ENCODE data around the gene SMTNL1.

The SMTNL1 gene

GRCh38 chr11:57514538-57515331 is 22.7 kb upstream of the SMTNL1 start:
- no peak for TF ChIP-seq CTCF (IDR thresholded peaks at IDR 0.05; ENCODE audit: extremely low read depth, insufficient read depth, missing control alignments)
- peak; percentile 72 for DNase-seq (ENCODE audit: low spot score)
- in situ Hi-C loops (cut with MboI; ENCODE audit: low pct_unique_long_range_greater_than_20kb, low sequenced_read_pairs, unreplicated experiment): loop anchor here (25.0 kb wide), 1 partner anchor 152 kb away; no protein-coding TSS in a partner anchor

- DNase-seq (ENCODE audit: low spot score): peak; percentile 70
- in situ Hi-C loops (cut with MboI; ENCODE audit: low pct_unique_long_range_greater_than_20kb, low sequenced_read_pairs, unreplicated experiment): loop anchor here (25.0 kb wide), 1 partner anchor 153 kb away; no protein-coding TSS in a partner anchor
- no peak for TF ChIP-seq CTCF (IDR thresholded peaks at IDR 0.05; ENCODE audit: extremely low read depth, insufficient read depth, missing control alignments)
Observed at GRCh38 chr11:57515332-57516060, 21.9 kb upstream of the SMTNL1 start, which contains the start of gene SLC43A1. TSS of gene SLC43A1 (minus strand) at chr11:57515702. CDS start at chr11:57514111, 1,591 bp downstream.

DNA sequence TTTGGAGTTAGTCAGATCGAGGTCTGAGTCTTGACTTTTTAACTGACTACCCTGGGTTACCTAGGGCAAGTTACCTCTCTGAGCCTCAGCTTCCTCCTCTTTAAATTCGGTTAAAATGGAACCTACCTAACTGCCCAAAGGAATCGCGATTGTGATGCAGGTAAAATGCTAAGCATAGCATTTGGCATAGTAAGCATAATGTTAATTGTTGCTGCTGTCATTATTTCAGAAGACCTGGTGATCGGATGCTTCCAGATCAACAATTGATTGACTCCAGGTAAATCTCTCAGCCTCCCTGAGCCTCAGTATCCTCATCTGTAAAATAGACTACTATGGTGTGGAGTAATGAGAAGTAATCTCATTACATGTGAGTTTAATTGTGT is 21.3 kb upstream of the SMTNL1 start:
- no peak for TF ChIP-seq CTCF (IDR thresholded peaks at IDR 0.05; ENCODE audit: extremely low read depth, insufficient read depth, missing control alignments)
- in situ Hi-C loops (cut with MboI; ENCODE audit: low pct_unique_long_range_greater_than_20kb, low sequenced_read_pairs, unreplicated experiment): loop anchor here (25.0 kb wide), 1 partner anchor 154 kb away; no protein-coding TSS in a partner anchor
- no peak for DNase-seq (ENCODE audit: low spot score)

- in situ Hi-C loops (cut with MboI; ENCODE audit: low pct_unique_long_range_greater_than_20kb, low sequenced_read_pairs, unreplicated experiment): loop anchor here (25.0 kb wide), 1 partner anchor 159 kb away; no protein-coding TSS in a partner anchor
- no peak for TF ChIP-seq CTCF (IDR thresholded peaks at IDR 0.05; ENCODE audit: extremely low read depth, insufficient read depth, missing control alignments)
- DNase-seq (ENCODE audit: low spot score): no peak
Observed at GRCh38 chr11:57521116-57521515, 16.3 kb upstream of the SMTNL1 start.

DNA sequence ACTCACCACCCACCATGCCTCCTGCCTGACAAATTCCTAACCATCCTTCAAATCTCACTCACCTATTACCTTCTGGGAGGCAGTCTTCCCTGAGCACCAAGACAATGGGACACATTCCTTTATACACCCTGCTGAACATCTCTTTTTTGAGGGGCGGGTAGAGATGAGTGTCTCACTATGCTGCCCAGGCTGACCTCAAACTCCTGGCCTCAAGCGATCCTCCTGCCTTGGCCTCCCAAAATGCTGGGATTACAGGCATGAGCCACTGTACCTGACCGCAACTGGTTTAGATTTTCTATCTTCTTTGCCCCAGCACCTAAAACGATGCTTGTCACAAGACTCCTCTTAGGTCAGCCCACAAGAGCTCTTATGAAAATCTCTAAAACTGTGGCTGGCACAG is 14.0 kb upstream of the SMTNL1 start:
- in situ Hi-C loops (cut with MboI; ENCODE audit: low pct_unique_long_range_greater_than_20kb, low sequenced_read_pairs, unreplicated experiment): loop anchor here (25.0 kb wide), 1 partner anchor 161 kb away; no protein-coding TSS in a partner anchor
- TF ChIP-seq CTCF (IDR thresholded peaks at IDR 0.05; ENCODE audit: extremely low read depth, insufficient read depth, missing control alignments): no peak
- no peak for DNase-seq (ENCODE audit: low spot score)

DNA sequence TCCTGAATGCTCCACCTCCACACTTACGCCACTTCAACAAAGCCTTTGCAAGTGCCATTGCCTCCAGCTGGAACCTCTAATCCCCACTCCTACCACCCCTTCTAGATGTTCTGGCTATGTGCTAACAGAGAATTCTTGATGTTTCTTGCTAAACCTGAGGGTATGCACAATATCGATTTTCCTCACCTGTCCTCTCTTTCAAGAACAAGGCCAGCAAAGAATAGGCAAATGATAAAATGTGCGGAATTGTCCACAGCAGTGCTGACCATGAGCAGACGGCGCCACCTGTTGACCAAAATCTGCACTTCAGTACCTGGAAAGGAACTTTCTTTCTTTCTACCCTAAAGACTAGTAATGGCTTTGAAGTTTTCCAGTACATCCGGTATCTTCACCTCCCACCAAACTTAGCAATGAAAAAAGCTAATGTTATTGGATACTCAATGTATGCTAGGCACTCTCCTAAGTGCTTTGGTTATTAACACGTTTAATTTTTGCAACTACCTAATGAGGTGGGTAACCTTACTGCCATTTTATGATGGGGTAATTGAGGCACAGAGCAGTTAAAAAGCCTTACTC is 10.3 kb upstream of the SMTNL1 start:
- in situ Hi-C loops (cut with MboI; ENCODE audit: low pct_unique_long_range_greater_than_20kb, low sequenced_read_pairs, unreplicated experiment): no loop called here
- peak; percentile 86 for TF ChIP-seq CTCF (IDR thresholded peaks at IDR 0.05; ENCODE audit: extremely low read depth, insufficient read depth, missing control alignments)
- no peak for DNase-seq (ENCODE audit: low spot score)

Measured in GM13977 (cell line).